ENCODE measurements around the gene CCDC3.
"Not testable (repeated sequence)": the region's sequence is repeated elsewhere in the genome, so short reads cannot be mapped to it uniquely, and the experiment has no call there.

CCDC3 gene

GRCh38 chr10:13043520-13043919 is 42.0 kb upstream of the CCDC3 start:
- in situ Hi-C loops (cut with MboI; ENCODE audit: low pct_unique_long_range_greater_than_20kb, low sequenced_read_pairs, unreplicated experiment) = no loop called here
- no peak for TF ChIP-seq CTCF (IDR thresholded peaks at IDR 0.05; ENCODE audit: extremely low read depth, insufficient read depth, missing control alignments)
- no peak for DNase-seq (ENCODE audit: low spot score)

- no peak for TF ChIP-seq CTCF (IDR thresholded peaks at IDR 0.05; ENCODE audit: extremely low read depth, insufficient read depth, missing control alignments)
- in situ Hi-C loops (cut with MboI; ENCODE audit: low pct_unique_long_range_greater_than_20kb, low sequenced_read_pairs, unreplicated experiment) = no loop called here
Measured at GRCh38 chr10:13039761-13040160, 38.2 kb upstream of the CCDC3 start.

GRCh38 chr10:13038391-13038790 is 36.9 kb upstream of the CCDC3 start:
- in situ Hi-C loops (cut with MboI; ENCODE audit: low pct_unique_long_range_greater_than_20kb, low sequenced_read_pairs, unreplicated experiment) = no loop called here
- no peak for DNase-seq (ENCODE audit: low spot score)
- no peak for TF ChIP-seq CTCF (IDR thresholded peaks at IDR 0.05; ENCODE audit: extremely low read depth, insufficient read depth, missing control alignments)

More at GRCh38 chr10:13039761-13040160, 38.2 kb upstream of the CCDC3 start:
- DNase-seq (ENCODE audit: low spot score) = no peak

GRCh38 chr10:13037832-13038231 is 36.3 kb upstream of the CCDC3 start:
- TF ChIP-seq CTCF (IDR thresholded peaks at IDR 0.05; ENCODE audit: extremely low read depth, insufficient read depth, missing control alignments) = no peak
- no peak for DNase-seq (ENCODE audit: low spot score)
- in situ Hi-C loops (cut with MboI; ENCODE audit: low pct_unique_long_range_greater_than_20kb, low sequenced_read_pairs, unreplicated experiment) = no loop called here

- in situ Hi-C loops (cut with MboI; ENCODE audit: low pct_unique_long_range_greater_than_20kb, low sequenced_read_pairs, unreplicated experiment) = no loop called here
- DNase-seq (ENCODE audit: low spot score) = no peak
- TF ChIP-seq CTCF (IDR thresholded peaks at IDR 0.05; ENCODE audit: extremely low read depth, insufficient read depth, missing control alignments) = no peak
Measured at GRCh38 chr10:13036841-13037240, 35.3 kb upstream of the CCDC3 start.

- in situ Hi-C loops (cut with MboI; ENCODE audit: low pct_unique_long_range_greater_than_20kb, low sequenced_read_pairs, unreplicated experiment); DNase-seq (ENCODE audit: low spot score): not testable (repeated sequence)
Measured at GRCh38 chr10:13035731-13036130, 34.2 kb upstream of the CCDC3 start.

- no peak for TF ChIP-seq CTCF (IDR thresholded peaks at IDR 0.05; ENCODE audit: extremely low read depth, insufficient read depth, missing control alignments)
- in situ Hi-C loops (cut with MboI; ENCODE audit: low pct_unique_long_range_greater_than_20kb, low sequenced_read_pairs, unreplicated experiment) = no loop called here
- no peak for DNase-seq (ENCODE audit: low spot score)
Measured at GRCh38 chr10:13026873-13027272, 25.4 kb upstream of the CCDC3 start.
